ENCODE results near the gene WDR18. TPM values are rescaled to one million over a fixed set of nuclear protein-coding genes. Genes with fewer than 3 reads are reported as not detected.

The WDR18 gene
- total and polyA plus RNA-seq, 2 experiments from 2014 or later: 155 to 157 TPM

- TF ChIP-seq POLR2AphosphoS5 (IDR thresholded peaks at IDR 0.05; ENCODE audit: low read depth): no peak
- no peak for TF ChIP-seq STAT1 (IDR thresholded peaks at IDR 0.05; ENCODE audit: unreplicated experiment)
- no peak for TF ChIP-seq EZH2phosphoT487 (IDR thresholded peaks at IDR 0.05; ENCODE audit: unreplicated experiment)
- no peak for TF ChIP-seq JUNB (IDR thresholded peaks at IDR 0.05; ENCODE audit: unreplicated experiment)
- no peak for TF ChIP-seq EZH2 (IDR thresholded peaks at IDR 0.05; ENCODE audit: low read depth, unreplicated experiment)
- no peak for TF ChIP-seq ETS1 (IDR thresholded peaks at IDR 0.05)
- TF ChIP-seq NANOG (IDR thresholded peaks at IDR 0.05; ENCODE audit: borderline replicate concordance): no peak
- no peak for TF ChIP-seq CREB1 (CRISPR knock-in tag; IDR thresholded peaks at IDR 0.05; ENCODE audit: low read depth)
- Histone ChIP-seq H2AFZ (no peak overlapping the region), H3K4me3 (peak overlapping the region; percentile 99), H3F3A (replicated peaks; ENCODE audit: low read depth) (peaks cover 20% of the 10 kb centered on the region; the same call in 1 of the 2 replicates), H4K20me1 (replicated peaks; ENCODE audit: insufficient read depth) (peaks cover 9% of the 10 kb centered on the region), H3K79me2 (replicated peaks; ENCODE audit: insufficient read depth) (peaks cover 41% of the 10 kb centered on the region), H3K27me3 (ENCODE audit: insufficient read depth) (no peaks in the 10 kb centered on the region), H3K9me2 (ENCODE audit: insufficient read depth) (no peaks in the 10 kb centered on the region), H3K36me3 (ENCODE audit: insufficient read depth) (peaks cover 8% of the 10 kb centered on the region), H3K4me1 (ENCODE audit: insufficient read depth) (peaks cover 8% of the 10 kb centered on the region), H3K27ac (ENCODE audit: low read depth) (peak overlapping the region; percentile 98), H3K4me2 (peak overlapping the region; percentile 99)
- Mint-ChIP-seq H3K27me3 (ENCODE audit: insufficient read depth, low read depth, poor library complexity) (peaks cover 24% of the 10 kb centered on the region), H3K36me3 (ENCODE audit: low read depth) (peaks cover 25% of the 10 kb centered on the region), H3K4me3 (peak overlapping the region; percentile 95), H3K4me1 (peaks cover 14% of the 10 kb centered on the region), H3K9me3 (no peaks in the 10 kb centered on the region), H3K27ac (peak overlapping the region; percentile 98)
- peak; percentile 1 for ATAC-seq
- no peak for DNase-seq (ENCODE audit: low spot score)
Measured at GRCh38 chr19:1026783-1027649, 42.9 kb downstream of the WDR18 start.

- H3K27ac Mint-ChIP-seq: peak overlapping the region; percentile 85; the same call in 1 of the 2 replicates
- peaks cover 21% of the 10 kb centered on the region for H3F3A ChIP-seq (replicated peaks; ENCODE audit: low read depth)
- no peaks in the 10 kb centered on the region for H3K27me3 ChIP-seq (ENCODE audit: insufficient read depth)
- H3K9me3 Mint-ChIP-seq: no peaks in the 10 kb centered on the region
- peaks cover 8% of the 10 kb centered on the region for H3K4me1 ChIP-seq (ENCODE audit: insufficient read depth)
- H2AFZ ChIP-seq: no peak overlapping the region
- peak overlapping the region; percentile 99 for H3K4me2 ChIP-seq
- peak; percentile 2 for ATAC-seq
- H3K36me3 Mint-ChIP-seq (ENCODE audit: low read depth): peaks cover 31% of the 10 kb centered on the region
- H3K79me2 ChIP-seq (replicated peaks; ENCODE audit: insufficient read depth): peaks cover 45% of the 10 kb centered on the region
- DNase-seq (ENCODE audit: low spot score): no peak
- peak overlapping the region; percentile 98 for H3K27ac ChIP-seq (ENCODE audit: low read depth)
- peaks cover 24% of the 10 kb centered on the region for H3K27me3 Mint-ChIP-seq (ENCODE audit: insufficient read depth, low read depth, poor library complexity)
- peaks cover 14% of the 10 kb centered on the region for H3K4me1 Mint-ChIP-seq
- H3K4me3 Mint-ChIP-seq: peak overlapping the region; percentile 95
- H4K20me1 ChIP-seq (replicated peaks; ENCODE audit: insufficient read depth): peaks cover 14% of the 10 kb centered on the region
- H3K4me3 ChIP-seq: peak overlapping the region; percentile 99
- no peaks in the 10 kb centered on the region for H3K9me2 ChIP-seq (ENCODE audit: insufficient read depth)
- peaks cover 15% of the 10 kb centered on the region for H3K36me3 ChIP-seq (ENCODE audit: insufficient read depth)
- no peak for TF ChIP-seq EZH2 (IDR thresholded peaks at IDR 0.05; ENCODE audit: low read depth, unreplicated experiment)
- TF ChIP-seq JUNB (IDR thresholded peaks at IDR 0.05; ENCODE audit: unreplicated experiment): no peak
- no peak for TF ChIP-seq EZH2phosphoT487 (IDR thresholded peaks at IDR 0.05; ENCODE audit: unreplicated experiment)
- TF ChIP-seq NANOG (IDR thresholded peaks at IDR 0.05; ENCODE audit: borderline replicate concordance): no peak
- TF ChIP-seq POLR2AphosphoS5 (IDR thresholded peaks at IDR 0.05; ENCODE audit: low read depth): no peak
- TF ChIP-seq STAT1 (IDR thresholded peaks at IDR 0.05; ENCODE audit: unreplicated experiment): no peak
- no peak for TF ChIP-seq ETS1 (IDR thresholded peaks at IDR 0.05)
- no peak for TF ChIP-seq CTCF (conservative IDR thresholded peaks at IDR 0.05; ENCODE audit: low read depth in 2 of 2)
Measured at GRCh38 chr19:1027650-1028061, 43.5 kb downstream of the WDR18 start.
